HUES6 (cell line): Measurements from ENCODE around the gene BMAL1.
"Not testable (repeated sequence)": the region's sequence is repeated elsewhere in the genome, so short reads cannot be mapped to it uniquely, and the experiment has no call there.

Source experiments
- H3K27ac ChIP-seq: 2 replicates; pipeline ENCODE4 v1.7.0; 2013; ENCODE audit warnings: low read depth, mild to moderate bottlenecking, low read length, inconsistent platforms
- H3K27me3 ChIP-seq: 2 replicates; pipeline ENCODE4 v1.6.1; 2013; ENCODE audit warnings: low read length; ENCODE audit not compliant: control insufficient read depth, insufficient read depth
- H3K36me3 ChIP-seq: 2 replicates; pipeline ENCODE4 v1.6.1; 2013; ENCODE audit warnings: low read length; ENCODE audit not compliant: control insufficient read depth, insufficient read depth
- H3K4me1 ChIP-seq: 2 replicates; pipeline ENCODE4 v1.6.1; 2013; ENCODE audit warnings: low read length; ENCODE audit not compliant: control insufficient read depth, insufficient read depth
- H3K4me3 ChIP-seq: 2 replicates; pipeline ENCODE4 v1.5.1; 2013; ENCODE audit warnings: low read depth, low read length
- H3K9ac ChIP-seq: one replicate; pipeline ENCODE4 v1.6.1; 2013; ENCODE audit warnings: mild to moderate bottlenecking, low read length
- H3K9me3 ChIP-seq: 2 replicates; pipeline ENCODE4 v1.6.1; 2013; ENCODE audit warnings: low read depth, low read length; ENCODE audit not compliant: control insufficient read depth, insufficient read depth

Gene BMAL1

DNA sequence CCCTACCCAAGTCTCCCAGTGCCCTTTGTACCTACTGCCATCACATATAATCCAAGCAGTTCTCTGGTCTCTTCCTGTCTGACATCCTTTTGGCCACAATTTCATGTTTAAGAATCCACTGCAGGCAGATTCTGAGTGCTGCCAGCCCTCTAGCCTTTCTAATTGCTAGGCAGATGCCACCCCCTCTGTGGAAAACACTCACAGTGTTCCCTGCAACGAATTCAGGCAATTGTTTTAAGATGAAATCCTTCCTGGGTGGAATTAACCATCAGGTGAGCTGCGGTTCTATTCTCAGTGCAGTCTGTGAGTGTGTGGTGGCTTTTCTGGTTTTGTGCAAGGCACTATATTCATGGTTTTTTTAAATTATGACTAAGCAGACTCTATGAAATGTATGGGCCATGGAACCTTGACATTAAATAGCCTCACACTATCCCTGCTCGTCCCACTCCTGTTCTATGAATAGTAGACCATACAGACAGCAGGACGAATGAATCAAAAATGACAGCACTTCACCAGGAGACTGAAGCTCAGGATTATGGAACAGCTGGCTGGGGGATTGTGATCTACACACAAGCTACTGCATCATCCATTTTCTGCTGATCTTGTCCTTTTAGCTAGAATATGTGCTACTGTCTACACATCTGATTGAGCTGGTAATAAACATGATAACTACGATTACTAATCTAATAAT lies 29.8 kb upstream of the BMAL1 start:
- H3K27me3 ChIP-seq, result no peaks in the 10 kb centered on the region
- H3K9me3 ChIP-seq, result no peaks in the 10 kb centered on the region
- no peaks in the 10 kb centered on the region for H3K36me3 ChIP-seq
- H3K9ac ChIP-seq, result no peak overlapping the region
- no peaks in the 10 kb centered on the region; the same call in 1 of the 2 replicates for H3K4me1 ChIP-seq
- H3K27ac ChIP-seq, result no peak overlapping the region
- H3K4me3 ChIP-seq, result no peak overlapping the region

DNA sequence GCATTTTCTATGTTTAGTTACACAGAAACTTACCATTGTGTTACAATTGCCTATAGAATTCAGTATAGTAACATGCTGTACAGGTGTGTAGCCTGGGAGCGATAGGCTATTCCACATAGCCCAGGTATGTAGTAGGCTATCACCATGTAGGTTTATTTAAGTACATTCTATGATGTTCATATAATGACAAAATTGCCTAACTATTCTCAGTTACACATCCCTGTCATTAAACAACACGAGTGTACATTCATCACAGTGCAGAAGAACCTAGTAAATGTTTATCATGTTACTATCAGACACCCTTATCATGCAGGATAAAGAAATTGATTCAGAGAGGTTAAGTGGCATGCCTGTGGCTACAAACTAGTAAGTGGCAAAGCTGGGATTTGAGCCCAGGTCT lies 28.4 kb upstream of the BMAL1 start:
- no peak overlapping the region for H3K9ac ChIP-seq
- H3K4me1 ChIP-seq, result no peaks in the 10 kb centered on the region; the same call in 1 of the 2 replicates
- H3K9me3 ChIP-seq, result no peaks in the 10 kb centered on the region
- H3K27me3 ChIP-seq, result no peaks in the 10 kb centered on the region
- H3K4me3 ChIP-seq, result no peak overlapping the region
- no peak overlapping the region for H3K27ac ChIP-seq
- no peaks in the 10 kb centered on the region for H3K36me3 ChIP-seq

DNA sequence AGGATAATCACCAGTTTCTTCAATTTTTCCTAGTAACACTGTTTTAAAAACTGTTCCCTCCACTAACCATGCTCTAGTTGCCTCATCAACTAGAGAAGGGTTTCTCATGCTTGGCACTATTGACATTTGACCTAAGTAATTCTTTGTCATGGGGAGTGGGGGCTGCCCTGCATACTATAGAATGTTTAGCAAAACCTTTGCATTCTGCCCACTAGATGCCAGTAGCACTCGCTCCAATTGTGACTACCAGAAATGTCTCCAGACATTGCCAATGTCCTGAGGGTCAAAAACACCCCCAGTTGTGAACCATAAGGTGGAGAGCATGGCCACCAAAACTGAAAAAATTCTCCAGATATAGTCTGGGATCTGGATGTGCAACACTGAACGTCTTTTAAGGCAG lies 27.6 kb upstream of the BMAL1 start:
- Histone ChIP-seq H3K27me3 (no peaks in the 10 kb centered on the region), H3K4me1 (no peaks in the 10 kb centered on the region; the same call in 1 of the 2 replicates), H3K36me3 (no peaks in the 10 kb centered on the region), H3K4me3 (no peak overlapping the region), H3K9ac (no peak overlapping the region), H3K27ac (no peak overlapping the region), H3K9me3 (no peaks in the 10 kb centered on the region)

DNA sequence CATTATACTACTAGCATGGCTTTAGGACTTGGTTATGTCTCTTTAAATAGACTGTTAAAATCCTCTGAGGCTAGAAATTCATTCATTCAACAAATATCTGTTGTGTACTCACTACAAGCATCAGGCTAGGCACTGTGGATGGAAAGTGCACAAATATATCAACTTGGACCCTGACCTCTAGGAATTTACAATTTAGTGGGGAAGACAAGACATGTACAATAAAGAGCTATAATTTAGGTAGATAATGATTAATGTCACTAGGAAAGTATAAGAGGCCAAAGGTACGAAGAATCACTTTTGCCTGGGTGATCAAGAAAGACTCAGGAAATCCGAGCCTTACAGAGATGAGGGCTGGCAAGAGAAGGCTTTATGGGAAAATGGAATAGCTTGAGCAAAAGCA lies 25.6 kb upstream of the BMAL1 start:
- Histone ChIP-seq H3K9ac (no peak overlapping the region), H3K4me3 (no peak overlapping the region), H3K4me1 (no peaks in the 10 kb centered on the region; the same call in 1 of the 2 replicates), H3K27ac (no peak overlapping the region), H3K36me3 (no peaks in the 10 kb centered on the region), H3K27me3 (no peaks in the 10 kb centered on the region), H3K9me3 (no peaks in the 10 kb centered on the region)

DNA sequence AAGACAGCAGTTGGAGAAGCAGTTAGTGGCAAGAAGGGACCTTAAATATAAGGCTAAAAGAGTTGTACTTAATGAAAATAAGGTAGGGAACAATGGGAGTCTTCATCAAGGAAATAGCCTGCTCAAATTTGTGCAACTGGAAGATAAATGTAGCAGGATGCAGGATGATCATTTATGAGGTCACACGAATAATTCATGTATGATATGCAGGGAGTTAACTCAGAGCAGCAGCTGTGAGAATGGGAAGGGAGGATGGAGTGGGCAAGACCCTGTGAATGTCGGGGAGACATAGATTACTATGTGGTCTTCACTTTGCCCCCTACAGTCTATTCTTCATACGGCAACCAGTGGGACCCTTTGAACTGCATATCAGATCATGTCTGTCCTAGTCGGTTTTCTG lies 25.2 kb upstream of the BMAL1 start:
- no peaks in the 10 kb centered on the region; the same call in 1 of the 2 replicates for H3K4me1 ChIP-seq
- no peaks in the 10 kb centered on the region for H3K36me3 ChIP-seq
- no peak overlapping the region for H3K4me3 ChIP-seq
- H3K9me3 ChIP-seq, result no peaks in the 10 kb centered on the region
- H3K27ac ChIP-seq, result no peak overlapping the region
- no peak overlapping the region for H3K9ac ChIP-seq
- H3K27me3 ChIP-seq, result no peaks in the 10 kb centered on the region

DNA sequence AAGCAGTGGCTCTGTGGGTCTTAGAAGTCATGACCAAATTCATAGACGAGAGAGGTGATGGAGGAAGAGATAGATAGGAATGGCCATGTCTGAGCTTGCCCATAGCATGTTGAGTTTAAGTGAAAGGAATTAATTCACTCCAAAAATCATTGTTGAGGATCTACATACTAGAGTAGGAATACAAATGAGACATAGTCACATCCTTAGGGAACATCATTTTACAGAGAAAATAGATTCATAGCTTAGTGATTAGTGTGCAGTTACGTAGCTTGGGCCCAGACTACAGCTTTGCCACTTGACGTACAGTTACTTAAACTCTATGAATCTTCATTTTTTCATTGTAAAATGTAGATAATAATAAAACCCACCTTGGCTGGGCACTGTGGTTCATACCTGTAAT lies 21.4 kb upstream of the BMAL1 start:
- Histone ChIP-seq H3K4me1 (peaks cover 28% of the 10 kb centered on the region), H3K27ac (no peak overlapping the region), H3K27me3 (no peaks in the 10 kb centered on the region), H3K36me3 (no peaks in the 10 kb centered on the region), H3K4me3 (no peak overlapping the region), H3K9ac (no peak overlapping the region), H3K9me3 (no peaks in the 10 kb centered on the region)

DNA sequence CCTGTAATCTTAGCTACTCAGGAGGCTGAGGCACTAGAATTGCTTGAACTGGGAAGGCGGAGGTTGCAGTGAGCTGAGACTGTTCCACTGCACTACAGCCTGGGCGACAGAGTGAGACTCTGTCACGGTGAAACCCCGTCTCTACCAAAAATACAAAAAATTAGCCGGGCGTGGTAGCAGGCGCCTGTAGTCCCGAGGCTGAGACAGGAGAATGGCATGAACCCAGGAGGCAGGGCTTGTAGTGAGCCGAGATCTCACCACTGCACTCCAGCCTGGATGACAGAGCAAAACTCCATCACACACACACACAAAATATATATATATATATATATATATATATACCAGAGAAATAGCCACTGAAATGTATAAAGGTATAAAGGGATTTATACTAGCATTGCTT lies 19.5 kb upstream of the BMAL1 start:
- not testable (repeated sequence) for H3K36me3 ChIP-seq, H3K27me3 ChIP-seq, H3K9ac ChIP-seq, H3K27ac ChIP-seq, H3K9me3 ChIP-seq, H3K4me3 ChIP-seq
- H3K4me1 ChIP-seq, result peaks cover 42% of the 10 kb centered on the region

DNA sequence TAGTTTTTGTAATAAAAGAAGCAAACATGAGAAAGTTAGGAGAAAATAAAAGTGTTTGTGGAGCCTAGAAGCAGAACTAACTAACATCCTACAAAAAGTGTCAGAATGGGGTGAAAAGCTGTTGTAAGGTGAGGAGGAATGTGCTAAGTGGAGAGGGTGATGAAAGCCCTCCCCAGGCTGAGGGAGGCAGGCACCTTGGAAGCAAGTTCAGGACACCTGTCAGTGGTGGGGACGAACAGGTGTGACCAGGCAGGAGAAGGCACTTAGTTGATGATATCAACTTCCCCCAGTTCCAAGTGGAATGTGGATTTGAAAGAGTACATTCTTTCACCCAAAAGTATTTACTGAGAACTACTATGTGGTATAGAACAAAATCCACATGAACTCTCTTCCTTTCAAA lies 18.7 kb upstream of the BMAL1 start:
- Histone ChIP-seq H3K9me3 (no peaks in the 10 kb centered on the region), H3K9ac (no peak overlapping the region), H3K27me3 (no peaks in the 10 kb centered on the region), H3K4me1 (peaks cover 42% of the 10 kb centered on the region), H3K36me3 (no peaks in the 10 kb centered on the region), H3K4me3 (no peak overlapping the region), H3K27ac (no peak overlapping the region)

DNA sequence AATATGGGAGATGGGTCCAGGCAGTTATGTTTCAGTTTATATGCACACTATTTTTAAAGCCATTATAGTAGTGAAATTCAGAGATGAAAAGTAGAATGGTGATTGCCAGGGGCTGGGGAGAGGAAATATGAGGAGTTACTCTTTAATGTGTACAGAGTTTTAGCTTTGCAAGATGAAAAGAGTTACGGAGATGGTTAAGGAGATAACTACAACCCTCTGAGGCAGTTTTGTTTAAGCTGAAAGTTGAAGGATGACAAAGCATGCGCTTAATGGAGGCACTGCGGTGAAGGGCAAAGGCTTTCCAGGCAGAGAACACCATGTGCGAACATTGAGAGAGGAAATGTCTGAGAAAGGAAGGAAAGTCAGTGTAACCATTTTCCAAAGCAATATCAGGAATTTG lies 18.2 kb upstream of the BMAL1 start:
- peaks cover 44% of the 10 kb centered on the region for H3K4me1 ChIP-seq

DNA sequence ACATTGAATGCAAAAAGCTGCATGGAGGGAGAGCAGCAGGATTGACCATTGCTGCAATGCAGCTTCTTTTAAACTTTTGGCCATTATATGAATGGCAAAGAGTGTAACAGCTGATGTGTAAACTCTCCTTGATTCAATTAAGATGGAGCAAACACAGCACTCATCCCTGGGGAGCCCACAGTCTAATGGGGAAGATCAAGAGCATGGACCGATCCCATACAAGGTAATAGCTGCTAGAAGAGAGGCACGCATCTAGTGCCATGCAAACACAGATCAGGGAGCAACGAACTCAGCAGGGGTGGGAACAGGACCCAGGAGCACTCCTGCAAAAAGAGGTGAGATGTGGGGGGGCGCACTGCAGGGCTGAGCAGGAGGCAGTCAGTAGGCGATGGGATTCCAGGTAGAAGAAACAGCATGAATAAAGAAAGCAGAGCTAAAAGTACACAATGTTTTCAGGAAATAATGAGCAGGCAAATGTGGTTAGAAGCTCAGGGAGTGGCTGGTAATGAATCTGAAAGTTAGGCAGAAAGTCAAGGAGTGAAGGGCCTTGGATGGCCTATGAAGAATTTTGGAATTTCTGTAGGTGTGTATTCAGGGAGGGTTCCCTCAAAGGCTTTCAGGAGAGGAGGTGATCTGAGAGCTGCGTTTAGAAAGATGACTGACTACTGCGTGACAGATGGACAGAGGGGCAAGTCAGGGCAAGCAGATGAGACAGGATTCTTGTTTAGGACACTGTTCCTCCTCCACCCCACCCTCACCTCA lies 17.2 kb upstream of the BMAL1 start:
- Histone ChIP-seq H3K9me3 (no peaks in the 10 kb centered on the region), H3K9ac (no peak overlapping the region), H3K4me3 (no peak overlapping the region), H3K27ac (no peak overlapping the region), H3K36me3 (no peaks in the 10 kb centered on the region), H3K27me3 (no peaks in the 10 kb centered on the region), H3K4me1 (peaks cover 52% of the 10 kb centered on the region)

More for the DNA sequence above, 18.2 kb upstream of the BMAL1 start:
- Histone ChIP-seq H3K9me3 (no peaks in the 10 kb centered on the region), H3K36me3 (no peaks in the 10 kb centered on the region), H3K27me3 (no peaks in the 10 kb centered on the region), H3K27ac (no peak overlapping the region), H3K4me3 (no peak overlapping the region), H3K9ac (no peak overlapping the region)

DNA sequence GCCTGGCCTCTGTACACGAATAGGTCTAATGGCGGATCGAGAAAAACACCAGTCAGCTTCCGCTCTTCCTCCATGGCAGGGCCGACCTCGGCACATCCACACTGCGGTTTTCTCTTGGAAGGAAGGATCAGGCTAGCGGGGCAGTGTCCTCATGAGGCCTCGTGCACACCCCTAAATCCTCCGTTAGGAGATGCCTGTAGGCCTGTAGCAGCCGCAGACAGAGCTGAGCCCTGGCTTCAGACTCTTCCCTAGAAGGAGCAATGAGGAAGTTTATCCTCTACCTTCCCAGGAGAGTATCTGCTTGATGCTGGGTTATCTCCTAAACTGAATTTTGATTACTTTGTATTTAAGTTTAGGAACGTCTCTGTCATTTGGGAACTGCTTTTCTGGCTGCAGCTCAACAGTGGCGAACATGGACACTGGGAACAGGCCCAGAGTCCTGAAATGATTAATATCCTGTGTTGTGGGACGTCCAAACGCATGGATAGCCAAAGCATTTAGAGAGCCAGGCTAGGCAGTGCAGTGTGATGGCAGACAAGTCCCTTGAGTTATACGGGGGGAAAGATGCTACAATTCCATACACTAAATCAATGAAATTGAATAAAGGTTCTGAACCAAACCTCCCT lies 16.5 kb upstream of the BMAL1 start:
- H3K9ac ChIP-seq, result peak overlapping the region; percentile 11
- H3K4me3 ChIP-seq, result no peak overlapping the region
- peaks cover 52% of the 10 kb centered on the region for H3K4me1 ChIP-seq

More for the DNA sequence above, 16.5 kb upstream of the BMAL1 start:
- no peaks in the 10 kb centered on the region for H3K9me3 ChIP-seq
- no peak overlapping the region; the same call in 1 of the 2 replicates for H3K27ac ChIP-seq
- H3K27me3 ChIP-seq, result no peaks in the 10 kb centered on the region
- no peaks in the 10 kb centered on the region for H3K36me3 ChIP-seq
